Epithelial cell of esophagus (primary cell): ENCODE results near the gene SGMS2.

Experiments
- DNase-seq: peaks from one replicate; pipeline ENCODE4 v3.0.0; 2010; ENCODE audit warnings: low read depth
- H3K4me3 ChIP-seq: 2 replicates; pipeline ENCODE4 v1.5.1; 2011; ENCODE audit warnings: mild to moderate bottlenecking, low read length, control low read depth
- TF ChIP-seq, protein P1 (sequence below): IDR thresholded peaks from 2 replicates; pipeline ENCODE4 v1.5.1; 2011; ENCODE audit warnings: low read depth, mild to moderate bottlenecking, low read length, control low read depth, inconsistent platforms; ENCODE audit not compliant: insufficient read depth; ENCODE audit errors: missing control alignments

The SGMS2 gene

DNA sequence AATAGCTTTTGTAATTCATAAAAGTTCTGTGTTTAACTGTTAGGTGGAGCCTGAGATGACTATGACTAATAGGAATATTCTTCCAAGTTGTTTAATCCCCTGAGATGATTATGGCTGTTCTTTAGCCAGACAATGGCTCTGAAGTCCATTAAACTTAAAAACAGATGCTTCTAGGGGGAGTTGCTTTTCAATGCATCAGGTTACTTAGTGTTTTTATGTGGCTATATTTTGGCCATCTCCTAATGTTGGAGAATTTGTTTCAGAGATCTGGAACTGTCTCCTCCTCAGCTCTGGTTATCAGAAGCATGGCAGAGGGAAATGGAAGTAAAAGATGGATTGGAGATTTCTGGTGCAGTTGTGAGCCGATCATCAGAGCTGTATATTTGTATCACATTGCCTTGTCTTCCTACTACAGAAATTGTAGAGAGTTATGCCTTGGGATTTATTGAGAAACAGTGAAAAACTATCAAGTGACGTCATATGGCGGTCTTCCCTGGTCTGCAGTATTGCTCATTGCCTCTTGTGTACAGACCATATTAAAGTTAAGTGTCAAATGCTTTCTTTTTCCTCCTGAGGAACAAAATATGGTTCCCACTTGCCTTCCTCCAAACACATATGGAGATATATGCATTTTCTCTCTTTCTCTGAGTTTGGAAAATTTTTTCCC lies 29.8 kb downstream of the SGMS2 start:
- TF ChIP-seq, protein P1, sequence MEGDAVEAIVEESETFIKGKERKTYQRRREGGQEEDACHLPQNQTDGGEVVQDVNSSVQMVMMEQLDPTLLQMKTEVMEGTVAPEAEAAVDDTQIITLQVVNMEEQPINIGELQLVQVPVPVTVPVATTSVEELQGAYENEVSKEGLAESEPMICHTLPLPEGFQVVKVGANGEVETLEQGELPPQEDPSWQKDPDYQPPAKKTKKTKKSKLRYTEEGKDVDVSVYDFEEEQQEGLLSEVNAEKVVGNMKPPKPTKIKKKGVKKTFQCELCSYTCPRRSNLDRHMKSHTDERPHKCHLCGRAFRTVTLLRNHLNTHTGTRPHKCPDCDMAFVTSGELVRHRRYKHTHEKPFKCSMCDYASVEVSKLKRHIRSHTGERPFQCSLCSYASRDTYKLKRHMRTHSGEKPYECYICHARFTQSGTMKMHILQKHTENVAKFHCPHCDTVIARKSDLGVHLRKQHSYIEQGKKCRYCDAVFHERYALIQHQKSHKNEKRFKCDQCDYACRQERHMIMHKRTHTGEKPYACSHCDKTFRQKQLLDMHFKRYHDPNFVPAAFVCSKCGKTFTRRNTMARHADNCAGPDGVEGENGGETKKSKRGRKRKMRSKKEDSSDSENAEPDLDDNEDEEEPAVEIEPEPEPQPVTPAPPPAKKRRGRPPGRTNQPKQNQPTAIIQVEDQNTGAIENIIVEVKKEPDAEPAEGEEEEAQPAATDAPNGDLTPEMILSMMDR, result no peak
- H3K4me3 ChIP-seq, result no peak overlapping the region
- DNase-seq, result no peak

GRCh38 chr4:107855723-107856122 lies 31.0 kb downstream of the SGMS2 start:
- no peak overlapping the region for H3K4me3 ChIP-seq
- TF ChIP-seq, protein P1, result no peak
- DNase-seq, result no peak

DNA sequence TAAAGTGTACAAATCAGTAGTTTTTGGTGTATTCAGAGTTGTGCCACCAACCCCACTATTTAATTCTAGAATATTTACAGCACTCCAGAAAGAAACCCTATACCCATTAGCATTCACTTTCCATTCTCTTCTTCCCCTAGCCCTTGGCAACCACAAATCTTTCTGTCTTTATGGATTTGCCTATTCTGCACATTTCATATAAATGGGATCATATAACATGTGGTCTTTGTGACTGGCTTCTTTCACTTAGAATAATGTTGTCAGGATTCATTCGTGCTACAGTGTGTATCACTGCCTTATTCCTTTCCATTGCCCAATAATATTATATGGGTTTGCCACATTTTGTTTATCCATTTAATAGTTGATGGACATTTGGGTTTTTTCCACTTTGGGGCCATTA lies 32.2 kb downstream of the SGMS2 start:
- no peak overlapping the region for H3K4me3 ChIP-seq
- DNase-seq, result no peak
- TF ChIP-seq, protein P1, result no peak

DNA sequence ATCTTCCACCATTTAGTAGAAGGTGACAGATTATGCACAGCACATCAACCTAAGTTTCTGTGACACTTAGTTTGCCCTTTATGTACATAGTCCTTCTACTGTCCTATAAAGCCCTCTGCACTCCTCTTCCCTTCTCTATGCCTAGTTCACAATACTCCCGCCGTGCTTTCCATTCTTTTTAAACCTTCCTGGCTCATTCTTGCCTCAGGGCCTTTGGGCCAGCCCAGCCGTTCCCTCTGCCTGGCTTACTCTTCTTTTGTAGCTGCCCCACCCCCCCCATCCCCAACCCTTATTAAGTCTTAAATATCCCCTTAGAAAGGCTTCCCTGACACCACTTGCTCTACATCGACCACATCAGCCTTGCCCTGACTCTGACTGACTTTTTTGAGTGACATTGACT lies 33.0 kb downstream of the SGMS2 start:
- DNase-seq, result no peak
- TF ChIP-seq, protein P1, result no peak

GRCh38 chr4:107858158-107858742 lies 33.5 kb downstream of the SGMS2 start:
- DNase-seq, result no peak
- TF ChIP-seq, protein P1, result no peak
- H3K4me3 ChIP-seq, result no peak overlapping the region

More for the DNA sequence above, 33.0 kb downstream of the SGMS2 start:
- no peak overlapping the region for H3K4me3 ChIP-seq

DNA sequence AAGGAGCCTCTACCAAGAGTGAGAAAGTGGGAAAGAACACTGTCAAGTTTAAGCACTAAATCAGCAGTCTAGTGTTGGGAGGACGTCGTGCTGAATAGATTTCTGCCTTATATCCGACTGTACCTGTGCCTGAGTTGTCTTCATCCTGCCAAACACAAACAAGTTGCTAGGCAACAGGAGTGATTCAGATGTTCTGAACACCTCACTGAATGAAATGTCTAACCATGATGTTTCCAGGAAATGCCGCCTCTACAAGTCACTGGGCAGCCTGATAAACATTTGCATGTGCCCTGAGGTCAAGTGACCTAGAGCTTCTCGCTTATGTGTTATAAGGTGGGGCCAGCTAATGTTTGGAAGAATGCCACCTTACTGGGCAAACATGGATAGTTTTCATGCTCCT lies 37.9 kb downstream of the SGMS2 start:
- peak; percentile 97 for DNase-seq
- no peak overlapping the region for H3K4me3 ChIP-seq
- TF ChIP-seq, protein P1, result no peak

DNA sequence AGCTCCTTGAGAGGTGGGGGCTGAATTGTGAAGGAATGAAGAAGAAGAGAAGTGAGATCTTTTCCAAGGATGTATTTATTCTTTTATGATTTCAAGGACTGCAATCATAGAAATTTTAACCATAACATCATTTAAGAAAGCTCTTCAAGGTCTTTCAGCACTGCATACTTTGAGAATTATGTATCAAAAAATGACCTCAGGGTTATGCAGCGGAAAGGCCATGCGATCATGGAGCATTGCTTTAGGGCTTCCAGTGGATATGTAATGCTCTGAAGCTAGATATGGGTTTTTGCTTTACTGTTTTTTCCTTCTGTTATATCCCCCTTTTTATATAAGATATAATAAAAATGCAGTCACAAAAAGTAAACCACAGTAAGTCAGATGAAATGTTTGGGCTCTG lies 38.7 kb downstream of the SGMS2 start:
- DNase-seq, result peak; percentile 45
- H3K4me3 ChIP-seq, result no peak overlapping the region
- TF ChIP-seq, protein P1, result no peak
